Fibroblast of lung (primary cell): ENCODE measurements around the gene MAP2K5.

Source experiments
- CTCF ChIP-seq, 2 donors: IDR thresholded peaks in 1 of 2; conservative IDR thresholded peaks in 1 of 2; 1 replicate in 1 of 2; 2 replicates in 1 of 2; pipeline ENCODE4 v1.5.1; 2011 to 2012; ENCODE audit warnings: low read length in 2 of 2, control low read depth in 1 of 2, inconsistent platforms in 1 of 2, low read depth in 1 of 2, mild to moderate bottlenecking in 1 of 2
- EZH2 ChIP-seq: IDR thresholded peaks from 2 replicates; pipeline ENCODE4 v1.5.1; 2012; ENCODE audit warnings: low read length, control low read depth, mild to moderate bottlenecking; ENCODE audit errors: missing control alignments

DNA sequence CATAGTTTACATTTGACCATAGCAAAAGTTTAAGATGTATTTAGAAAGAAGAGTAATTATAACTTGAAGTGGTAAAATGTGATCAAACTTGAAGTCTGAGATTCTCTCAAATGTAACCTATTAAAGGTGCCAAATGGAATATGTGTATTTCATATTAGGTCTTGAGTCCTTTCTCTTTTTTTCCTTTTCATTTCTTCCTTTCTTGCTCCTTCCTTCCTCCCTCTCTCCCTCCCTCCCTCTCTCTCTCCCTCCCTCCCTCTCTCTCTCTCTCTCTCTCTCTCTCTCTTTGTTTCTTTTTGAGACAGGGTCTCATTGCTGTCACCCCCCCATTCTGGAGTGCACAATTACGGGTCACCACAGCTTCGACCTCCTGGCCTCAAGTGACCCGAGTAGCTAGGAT, 47.7 kb downstream of the MAP2K5 start:
- no peak for TF ChIP-seq EZH2
- TF ChIP-seq CTCF (conservative IDR thresholded peaks at IDR 0.05 in 1 of 2, IDR thresholded peaks at IDR 0.05 in 1 of 2; ENCODE audit: low read depth in 1 of 2, low read length in 2 of 2): no peak
